Sciatic nerve (tissue), 2 donors: ENCODE results near the gene TRPM2. TPM values are rescaled to one million over a fixed set of nuclear protein-coding genes. Genes with fewer than 3 reads are reported as not detected.
A peak's percentile ranks its signal among the peaks of the same experiment; 100 is the strongest.
"Not testable (repeated sequence)": the region's sequence is repeated elsewhere in the genome, so short reads cannot be mapped to it uniquely, and the experiment has no call there.

ENCODE experiments used
- ATAC-seq: fragments of 200-7000 bp; cut with Tn5 transposase; one replicate; pipeline ENCODE4 v1.9.1; 2020; ENCODE audit warnings: mild to moderate bottlenecking, moderate library complexity
- DNase-seq: peaks from one replicate; pipeline ENCODE4 v3.0.0-alpha.2; 2020; ENCODE audit warnings: low spot score
- intact Hi-C: fragments of 100-400 bp; cut with DNase I; formaldehyde crosslinking; loops from one replicate; pipeline ENCODE4 v1.14.2; 2022
- total RNA-seq: library from RNA; stranded (reverse); fragmentation: NEBNext Ultra II Directional; extraction: Animal tissue kit (Norgen Biotek cat#: 25700); gene quantifications from one replicate; pipeline ENCODE4 v1.2.1, GENCODE V29; 2021
- donor health status: DM: no; HTN: no; CAD: no.
- donor health status: DM: no; HTN: no; CAD: no.

TRPM2 gene
- total RNA-seq, 1 donor from 2014 or later: 9.9 TPM

DNA sequence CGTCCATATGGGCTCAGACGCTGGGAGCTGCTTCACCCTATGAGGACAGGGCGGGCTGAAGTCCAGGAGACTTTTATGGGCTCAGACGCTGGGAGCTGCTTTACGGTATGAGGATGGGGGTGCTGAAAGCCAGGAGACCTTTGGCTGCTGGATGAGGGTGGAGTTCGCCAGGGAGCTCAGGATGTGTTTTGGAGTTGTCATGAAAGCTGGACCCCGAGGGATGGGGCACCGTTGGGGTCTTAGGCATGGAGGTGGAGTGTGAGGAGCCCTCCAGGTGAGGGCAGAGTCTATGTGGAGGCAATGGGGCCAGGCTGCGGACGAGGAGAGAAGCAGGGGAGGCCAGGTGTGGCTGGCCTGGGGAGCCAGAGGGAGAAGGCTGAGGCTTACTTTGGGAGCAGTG, 27.5 kb downstream of the TRPM2 start:
- DNase-seq: no peak
- ATAC-seq: no peak
- intact Hi-C loops: no loop called here

- ATAC-seq: no peak
- no peak for DNase-seq
- intact Hi-C loops: no loop called here
Observed at GRCh38 chr21:44381874-44382273, 28.5 kb downstream of the TRPM2 start.

DNA sequence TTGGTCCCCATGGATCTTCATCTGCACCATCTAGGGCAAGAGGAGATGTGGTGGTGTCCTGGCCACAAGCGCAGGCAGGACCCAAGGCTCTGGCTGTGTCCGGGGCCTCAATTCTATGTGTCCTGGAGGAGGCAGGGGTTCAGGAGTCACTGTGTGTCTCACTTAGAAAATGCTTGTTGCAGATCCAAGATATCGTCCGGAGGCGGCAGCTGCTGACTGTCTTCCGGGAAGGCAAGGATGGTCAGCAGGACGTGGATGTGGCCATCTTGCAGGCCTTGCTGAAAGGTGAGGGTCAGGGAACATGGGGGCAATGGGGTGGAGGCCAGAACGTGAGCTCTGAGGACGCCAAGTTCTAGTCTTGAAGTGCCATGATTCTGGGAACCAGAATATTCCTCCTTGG, 29.1 kb downstream of the TRPM2 start:
- intact Hi-C loops: no loop called here
- peak; percentile 28 for DNase-seq
- no peak for ATAC-seq

GRCh38 chr21:44383216-44383615, 29.8 kb downstream of the TRPM2 start:
- no peak for DNase-seq

DNA sequence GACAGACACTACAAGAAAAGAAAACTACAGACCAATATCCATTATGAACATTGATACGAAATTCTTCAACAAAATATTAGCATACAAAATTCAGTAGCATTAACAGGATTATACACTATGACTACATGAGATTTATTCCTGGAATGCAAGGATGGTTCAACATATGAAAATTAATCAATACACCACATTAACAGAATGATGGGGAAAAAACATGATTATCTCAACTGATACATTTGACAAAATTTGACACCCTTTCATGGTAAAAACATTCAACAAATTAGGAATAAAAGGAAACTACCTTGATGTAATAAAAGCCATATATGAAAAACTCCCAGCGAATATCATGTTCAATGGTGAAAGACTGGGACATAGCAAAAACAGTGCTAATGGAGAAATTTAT, 31.5 kb downstream of the TRPM2 start:
- DNase-seq: no peak
- intact Hi-C loops: no loop called here
- no peak for ATAC-seq

More at GRCh38 chr21:44383216-44383615, 29.8 kb downstream of the TRPM2 start:
- ATAC-seq: no peak
- intact Hi-C loops: no loop called here

- no peak for DNase-seq
- ATAC-seq: no peak
- intact Hi-C loops: no loop called here
Observed at GRCh38 chr21:44389335-44389734, 35.9 kb downstream of the TRPM2 start.

DNA sequence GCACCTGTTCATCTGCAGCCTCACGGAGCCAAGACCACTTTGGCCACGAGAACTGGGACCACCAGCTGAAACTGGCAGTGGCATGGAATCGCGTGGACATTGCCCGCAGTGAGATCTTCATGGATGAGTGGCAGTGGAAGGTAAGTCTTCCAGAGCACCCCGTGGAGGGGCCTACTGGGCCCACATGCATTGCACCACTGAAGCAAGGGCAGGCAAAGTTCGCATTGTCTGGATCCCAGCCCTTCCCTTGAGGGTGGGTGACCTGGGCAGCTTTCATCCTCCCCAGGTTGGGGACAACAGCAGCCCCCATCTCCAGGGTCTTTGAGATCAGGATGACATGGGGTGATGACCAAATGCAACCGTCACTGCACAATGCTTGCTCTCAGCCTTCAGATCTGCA, 37.5 kb downstream of the TRPM2 start:
- DNase-seq (no peak), ATAC-seq (no peak)
- intact Hi-C loops: no loop called here

- intact Hi-C loops: no loop called here
- ATAC-seq (peak; percentile 44), DNase-seq (peak; percentile 80)
Observed at GRCh38 chr21:44391345-44392091, 38.1 kb downstream of the TRPM2 start.

DNA sequence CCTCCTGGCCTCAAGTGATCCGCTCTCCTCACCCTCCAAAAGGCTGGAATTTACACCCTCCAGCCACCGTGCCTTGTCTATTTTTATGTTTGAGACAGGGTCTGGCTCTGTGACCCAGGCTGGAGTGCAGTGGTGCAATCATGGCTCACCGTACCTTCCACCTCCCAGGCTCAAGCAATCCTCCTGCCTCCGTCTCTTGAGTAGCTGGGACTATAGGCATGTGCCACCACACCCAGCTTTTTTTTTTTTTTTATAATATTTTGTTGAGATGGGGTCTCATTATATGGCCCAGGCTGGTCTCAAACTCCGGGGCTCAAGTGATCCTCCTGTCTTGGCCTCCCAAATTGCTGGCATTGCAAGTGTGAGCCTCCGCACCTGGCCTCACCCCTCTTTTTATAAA, 38.8 kb downstream of the TRPM2 start:
- no peak for DNase-seq
- intact Hi-C loops: no loop called here
- no peak for ATAC-seq

GRCh38 chr21:44392916-44393315, 39.5 kb downstream of the TRPM2 start:
- ATAC-seq: no peak
- intact Hi-C loops: no loop called here

GRCh38 chr21:44394733-44395132, 41.3 kb downstream of the TRPM2 start:
- intact Hi-C loops: no loop called here
- DNase-seq: no peak
- no peak for ATAC-seq

More at GRCh38 chr21:44392916-44393315, 39.5 kb downstream of the TRPM2 start:
- DNase-seq: no peak

- no peak for DNase-seq
- ATAC-seq: no peak
Observed at GRCh38 chr21:44395260-44395659, 41.8 kb downstream of the TRPM2 start.

DNA sequence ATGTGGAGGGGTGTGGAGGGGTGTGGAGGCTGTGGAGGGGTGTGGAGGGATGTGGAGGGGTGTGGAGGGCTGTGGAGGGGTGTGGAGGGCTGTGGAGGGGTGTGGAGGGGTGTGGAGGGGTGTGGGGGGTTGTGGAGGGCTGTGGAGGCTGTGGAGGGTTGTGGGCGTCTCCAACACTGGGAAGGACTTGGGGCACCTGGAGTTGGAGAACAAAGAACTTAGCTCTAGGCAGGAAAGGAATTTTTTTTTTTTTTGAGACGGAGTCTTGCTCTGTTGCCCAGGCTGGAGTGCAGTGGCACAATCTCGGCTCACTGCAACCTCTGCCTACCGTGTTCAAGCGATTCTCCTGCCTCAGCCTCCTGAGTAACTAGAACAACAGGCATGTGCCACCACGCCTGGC, 43.4 kb downstream of the TRPM2 start:
- DNase-seq, intact Hi-C loops, ATAC-seq: not testable (repeated sequence)

More at GRCh38 chr21:44395260-44395659, 41.8 kb downstream of the TRPM2 start:
- intact Hi-C loops: no loop called here

DNA sequence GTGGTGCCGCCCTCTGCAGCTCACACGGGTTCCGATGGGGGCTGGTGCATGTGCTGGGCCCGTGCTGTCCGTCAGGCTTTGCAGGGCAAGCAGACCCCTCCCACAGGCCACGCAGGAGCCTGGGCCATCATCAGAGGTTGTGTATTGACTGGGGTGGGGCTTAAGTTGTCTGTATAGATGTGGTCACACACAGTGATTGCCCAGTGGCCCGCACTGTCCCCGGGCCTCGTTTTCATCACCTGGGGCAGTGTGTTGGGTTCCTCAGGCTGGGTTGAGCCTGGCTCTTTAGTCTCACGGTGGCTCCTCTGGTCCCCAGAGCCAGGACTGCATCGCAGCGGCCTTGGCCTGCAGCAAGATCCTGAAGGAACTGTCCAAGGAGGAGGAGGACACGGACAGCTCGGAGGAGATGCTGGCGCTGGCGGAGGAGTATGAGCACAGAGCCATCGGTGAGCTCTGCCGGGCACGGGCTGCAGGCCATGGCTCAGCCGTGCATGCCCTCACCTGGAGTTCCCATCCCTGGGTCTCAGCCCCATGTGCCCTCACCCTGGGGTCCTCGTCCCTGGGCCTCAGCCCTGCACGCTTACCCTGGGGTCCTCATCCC, 44.1 kb downstream of the TRPM2 start:
- ATAC-seq: no peak

DNA sequence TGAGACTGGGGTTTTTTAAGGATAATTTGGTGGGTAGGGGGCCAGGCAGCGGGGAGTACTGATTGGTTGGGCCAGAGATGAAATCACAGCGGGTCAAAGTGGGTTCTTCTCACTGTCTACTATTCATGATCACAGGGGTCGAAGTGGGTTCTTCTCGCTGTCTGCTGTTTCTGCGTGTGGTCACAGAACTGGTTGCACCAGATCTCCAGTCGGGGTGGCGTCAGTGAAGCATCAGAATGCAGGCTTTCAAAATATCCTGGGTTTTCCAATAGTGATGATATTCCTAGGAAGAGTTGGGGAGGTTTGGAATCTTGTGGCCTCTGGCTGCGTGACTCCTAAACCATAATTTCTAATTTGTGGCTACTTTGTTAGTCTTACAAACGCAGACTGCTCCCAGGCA, 45.1 kb downstream of the TRPM2 start:
- no peak for ATAC-seq
- intact Hi-C loops: no loop called here

More for the DNA sequence above, 44.1 kb downstream of the TRPM2 start:
- intact Hi-C loops: no loop called here
- no peak for DNase-seq

DNA sequence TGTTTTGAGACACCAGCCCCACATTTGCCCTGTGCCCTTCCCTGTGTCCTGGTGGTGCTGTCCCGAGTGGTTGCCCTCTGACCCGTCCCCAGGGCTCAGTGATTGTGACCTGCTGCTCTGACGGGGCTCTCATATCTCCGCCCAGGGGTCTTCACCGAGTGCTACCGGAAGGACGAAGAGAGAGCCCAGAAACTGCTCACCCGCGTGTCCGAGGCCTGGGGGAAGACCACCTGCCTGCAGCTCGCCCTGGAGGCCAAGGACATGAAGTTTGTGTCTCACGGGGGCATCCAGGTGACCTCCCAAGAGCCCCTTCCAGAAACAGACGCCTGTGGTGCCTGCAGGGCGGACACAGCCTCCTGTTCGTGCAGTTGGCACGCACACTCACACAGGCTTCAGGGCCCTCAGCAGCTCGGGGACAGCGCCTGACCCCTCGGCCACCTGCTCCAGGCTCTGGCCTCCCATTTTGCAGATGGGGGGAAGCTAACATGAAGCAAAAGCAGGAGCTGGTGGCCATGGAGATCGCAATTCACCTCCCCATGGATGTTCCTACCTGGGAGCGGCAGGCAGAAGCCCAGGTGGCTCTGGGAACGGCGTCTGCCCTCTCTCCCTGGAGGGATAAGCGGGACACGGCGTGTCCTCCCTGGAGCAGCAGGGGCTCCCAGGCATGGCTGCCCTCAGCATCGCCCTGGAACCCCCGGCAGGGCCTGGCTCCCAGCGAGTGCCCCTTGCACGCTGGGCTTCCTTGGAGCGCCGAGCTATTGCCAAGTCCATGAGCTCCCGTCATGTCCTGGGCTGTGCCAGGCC, 45.9 kb downstream of the TRPM2 start:
- intact Hi-C loops: no loop called here
- no peak for ATAC-seq
- DNase-seq: no peak

More for the DNA sequence above, 45.1 kb downstream of the TRPM2 start:
- no peak for DNase-seq

DNA sequence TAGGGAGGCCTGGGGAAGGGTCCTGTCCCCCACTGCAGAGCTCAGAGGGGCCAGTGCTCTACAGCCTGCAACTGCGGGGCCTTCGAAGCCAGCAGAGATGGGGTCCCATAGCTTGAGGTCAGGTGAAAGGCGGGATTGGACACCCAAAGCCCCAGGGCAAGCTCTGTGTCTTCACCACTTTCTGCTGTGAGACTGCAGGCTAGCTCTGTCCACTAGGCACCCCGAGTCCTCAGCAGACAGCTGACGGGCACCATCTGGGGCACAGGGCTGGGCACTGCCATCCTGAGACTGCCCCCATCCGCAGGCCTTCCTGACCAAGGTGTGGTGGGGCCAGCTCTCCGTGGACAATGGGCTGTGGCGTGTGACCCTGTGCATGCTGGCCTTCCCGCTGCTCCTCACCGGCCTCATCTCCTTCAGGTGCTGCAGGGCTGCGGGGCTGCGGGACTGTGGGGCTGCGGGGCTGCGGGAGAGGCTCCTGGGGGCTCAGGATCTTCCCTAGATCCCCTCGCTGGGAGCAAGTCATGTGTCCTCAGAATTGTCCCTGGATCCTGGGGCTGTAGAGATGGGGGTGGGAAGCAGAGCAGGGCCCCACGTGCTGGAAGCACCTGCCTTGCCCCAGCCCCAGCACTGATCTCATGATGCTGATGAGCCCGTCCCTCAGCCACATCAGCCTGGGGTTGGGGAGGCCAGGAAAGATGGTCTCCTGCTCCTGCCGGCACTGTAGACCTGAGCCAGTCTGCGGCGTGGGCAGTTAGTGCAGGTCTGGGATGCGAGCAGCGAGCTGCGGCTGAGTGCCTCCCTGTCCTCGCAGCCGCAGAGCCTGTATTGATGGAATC, 46.8 kb downstream of the TRPM2 start:
- DNase-seq (no peak), ATAC-seq (no peak)

DNA sequence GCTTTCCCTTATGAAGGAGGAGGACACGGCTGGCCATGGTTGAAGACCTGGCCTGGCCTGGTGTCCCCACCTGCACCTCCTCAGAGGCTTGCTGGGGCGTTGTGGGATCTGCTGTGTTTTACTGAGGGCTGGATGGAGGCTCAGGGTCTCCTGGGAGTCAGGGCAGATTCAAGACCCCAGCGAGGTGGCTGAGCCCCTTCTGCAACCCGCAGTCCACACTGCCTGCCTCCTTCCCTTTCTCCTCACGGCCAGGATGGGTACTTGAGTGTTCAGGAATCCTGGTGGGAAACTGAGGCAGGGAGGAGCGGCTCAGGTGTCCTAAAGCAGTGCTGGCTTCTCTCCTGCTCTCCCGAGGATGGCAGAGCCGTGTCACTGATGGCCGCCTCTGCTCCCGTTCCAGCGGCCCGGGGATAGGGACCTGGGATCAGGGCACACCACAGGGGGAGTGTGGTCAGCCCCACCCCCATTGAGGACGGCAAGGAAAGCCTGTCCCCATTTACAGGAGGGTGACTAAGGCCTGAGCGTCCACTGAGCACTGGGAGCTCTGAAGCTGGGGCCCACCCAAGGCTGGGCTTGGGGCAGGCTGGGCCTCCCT, 47.5 kb downstream of the TRPM2 start:
- intact Hi-C loops: no loop called here
- ATAC-seq: no peak
- no peak for DNase-seq

More for the DNA sequence above, 46.8 kb downstream of the TRPM2 start:
- intact Hi-C loops: no loop called here
